ENCODE measurements around the gene KRTAP19-7. TPM values are rescaled to one million over a fixed set of nuclear protein-coding genes. Genes with fewer than 3 reads are reported as not detected.

KRTAP19-7 gene, protein sequence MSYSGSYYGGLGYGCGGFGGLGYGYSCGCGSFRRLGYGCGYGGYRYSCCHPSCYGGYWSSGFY
- total RNA-seq (2022; extraction: Qiagen RNA extraction; ENCODE audit: low read depth) = not detected in 5 replicates

DNA sequence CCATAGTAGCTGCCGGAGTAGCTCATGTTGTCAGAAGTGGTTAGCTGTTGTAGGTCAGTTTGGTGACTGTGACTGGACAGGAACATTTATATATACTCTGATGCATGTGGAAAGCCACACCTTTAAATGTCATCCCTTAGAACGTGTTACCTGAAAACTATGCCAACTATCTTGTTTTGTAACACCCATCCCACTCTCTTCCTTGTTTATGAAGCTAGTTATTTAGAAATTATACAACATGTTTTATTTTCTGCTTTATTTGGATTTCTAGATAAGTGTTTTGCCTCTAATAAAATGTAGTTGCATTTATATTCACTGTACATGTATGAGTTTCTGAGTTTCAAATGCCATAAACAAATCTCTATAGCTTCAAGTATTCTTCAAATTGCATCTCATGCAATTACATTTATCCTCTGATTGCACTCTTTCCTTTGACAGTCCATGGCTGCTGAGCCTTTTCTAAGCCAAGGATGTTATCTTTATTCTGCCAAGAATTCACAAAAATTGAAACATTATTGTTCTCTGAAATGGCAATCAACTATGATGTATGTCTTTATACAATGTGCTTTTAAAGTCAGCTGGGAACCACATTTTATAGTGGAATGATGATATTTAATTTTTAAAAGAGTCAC, at the start of gene KRTAP19-7:
Gene KRTAP19-7, minus strand, starts transcription at position 51 of the 632 bp plus-strand sequence. Its CDS starts 25 bp downstream, at position 26.

GRCh38 chr21:30600787-30601186, 39.7 kb upstream of the KRTAP19-7 start, which contains the start of gene KRTAP22-1:
Gene KRTAP22-1 (plus strand): TSS chr21:30601087.

DNA sequence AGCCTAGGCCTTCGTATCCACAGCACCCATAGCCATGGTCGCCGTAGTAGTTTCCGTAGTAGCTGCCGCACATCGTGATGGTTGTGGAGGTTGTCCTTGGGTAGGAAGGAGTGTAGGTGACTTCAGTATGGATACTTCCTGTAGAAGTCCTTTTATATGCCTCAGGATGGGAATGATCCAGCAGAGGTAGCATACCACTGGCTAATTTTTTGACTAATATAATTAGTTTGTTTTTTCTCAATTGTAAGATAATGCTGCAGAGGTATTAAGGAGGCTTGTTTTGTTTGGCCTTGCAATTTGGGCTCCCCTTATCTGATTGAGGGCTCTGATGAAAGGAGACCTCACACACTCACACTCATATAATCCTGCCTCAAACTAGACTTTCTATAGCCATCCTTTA, 37.7 kb upstream of the KRTAP19-7 start, which contains the start of gene KRTAP6-2:
Gene KRTAP6-2, minus strand, starts transcription at position 101 of the 400 bp plus-strand sequence. Its CDS starts 28 bp downstream, at position 73.

GRCh38 chr21:30592140-30592539, 31.0 kb upstream of the KRTAP19-7 start, which contains the start of gene KRTAP6-3:
Gene KRTAP6-3 (plus strand): TSS chr21:30592440. CDS start chr21:30592446, 6 bp downstream.

DNA sequence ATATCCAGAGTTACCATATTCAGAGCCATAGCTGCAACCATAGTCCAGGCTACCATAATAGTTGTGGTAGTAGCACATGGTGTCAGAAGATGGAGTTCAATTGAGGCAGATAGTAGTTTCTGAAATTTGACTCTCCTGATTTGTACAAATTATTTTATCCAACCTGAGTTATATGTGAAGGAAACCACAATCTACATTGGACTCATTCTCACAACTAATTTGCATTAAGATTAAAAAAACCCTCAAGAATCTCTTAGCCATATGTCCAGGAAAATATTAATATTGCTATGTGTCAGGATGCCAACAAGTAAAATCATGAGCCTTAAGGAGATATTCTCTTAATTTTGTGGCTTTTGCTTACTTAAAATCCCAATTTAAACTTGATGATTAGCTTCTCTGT, 29.2 kb upstream of the KRTAP19-7 start, which contains the start of gene KRTAP22-2:
Gene KRTAP22-2, minus strand, starts transcription at position 101 of the 400 bp plus-strand sequence.

GRCh38 chr21:30541764-30542163, 19.4 kb downstream of the KRTAP19-7 start, which contains the start of gene KRTAP19-6:
Gene KRTAP19-6 (minus strand): TSS chr21:30541864. CDS start chr21:30541833, 31 bp downstream.

Other genes starting within 250 kb of the KRTAP19-7 start
- gene KRTAP26-1, start 241.0 kb downstream of the KRTAP19-7 start, total RNA-seq (2022; extraction: Qiagen RNA extraction; ENCODE audit: low read depth) = not detected in 5 replicates
- gene KRTAP27-1, start 223.6 kb downstream of the KRTAP19-7 start, total RNA-seq (2022; extraction: Qiagen RNA extraction; ENCODE audit: low read depth) = not detected in 5 replicates
- not detected in 5 replicates for gene KRTAP23-1, start 212.7 kb downstream of the KRTAP19-7 start, total RNA-seq (2022; extraction: Qiagen RNA extraction; ENCODE audit: low read depth)
- gene KRTAP13-2, start 189.0 kb downstream of the KRTAP19-7 start, total RNA-seq (2022; extraction: Qiagen RNA extraction; ENCODE audit: low read depth) = not detected in 5 replicates
- gene KRTAP13-1, start 165.3 kb downstream of the KRTAP19-7 start, total RNA-seq (2022; extraction: Qiagen RNA extraction; ENCODE audit: low read depth) = not detected in 5 replicates
- gene KRTAP13-3, start 135.4 kb downstream of the KRTAP19-7 start, total RNA-seq (2022; extraction: Qiagen RNA extraction; ENCODE audit: low read depth) = not detected in 5 replicates
- not detected in 5 replicates for gene KRTAP13-4, start 131.1 kb downstream of the KRTAP19-7 start, total RNA-seq (2022; extraction: Qiagen RNA extraction; ENCODE audit: low read depth)
- gene KRTAP15-1, start 121.0 kb downstream of the KRTAP19-7 start, total RNA-seq (2022; extraction: Qiagen RNA extraction; ENCODE audit: low read depth) = not detected in 5 replicates
- gene KRTAP19-1, start 80.9 kb downstream of the KRTAP19-7 start, total RNA-seq (2022; extraction: Qiagen RNA extraction; ENCODE audit: low read depth) = not detected in 5 replicates
- gene KRTAP19-2, start 73.9 kb downstream of the KRTAP19-7 start, total RNA-seq (2022; extraction: Qiagen RNA extraction; ENCODE audit: low read depth) = not detected in 5 replicates
- not detected in 5 replicates for gene KRTAP19-3, start 69.3 kb downstream of the KRTAP19-7 start, total RNA-seq (2022; extraction: Qiagen RNA extraction; ENCODE audit: low read depth)
- gene KRTAP19-4, start 64.1 kb downstream of the KRTAP19-7 start, total RNA-seq (2022; extraction: Qiagen RNA extraction; ENCODE audit: low read depth) = not detected in 5 replicates
- gene KRTAP19-5, start 59.2 kb downstream of the KRTAP19-7 start, total RNA-seq (2022; extraction: Qiagen RNA extraction; ENCODE audit: low read depth) = not detected in 5 replicates
- not detected in 5 replicates for gene KRTAP19-6, start 19.4 kb downstream of the KRTAP19-7 start, total RNA-seq (2022; extraction: Qiagen RNA extraction; ENCODE audit: low read depth)
- not detected in 5 replicates for gene KRTAP22-2, start 29.1 kb upstream of the KRTAP19-7 start, total RNA-seq (2022; extraction: Qiagen RNA extraction; ENCODE audit: low read depth)
- not detected in 5 replicates for gene KRTAP6-3, start 31.1 kb upstream of the KRTAP19-7 start, total RNA-seq (2022; extraction: Qiagen RNA extraction; ENCODE audit: low read depth)
- not detected in 5 replicates for gene KRTAP6-2, start 37.6 kb upstream of the KRTAP19-7 start, total RNA-seq (2022; extraction: Qiagen RNA extraction; ENCODE audit: low read depth)
- gene KRTAP22-1, start 39.8 kb upstream of the KRTAP19-7 start, total RNA-seq (2022; extraction: Qiagen RNA extraction; ENCODE audit: low read depth) = not detected in 5 replicates
- not detected in 5 replicates for gene KRTAP6-1, start 52.6 kb upstream of the KRTAP19-7 start, total RNA-seq (2022; extraction: Qiagen RNA extraction; ENCODE audit: low read depth)
- gene KRTAP20-1, start 55.1 kb upstream of the KRTAP19-7 start, total RNA-seq (2022; extraction: Qiagen RNA extraction; ENCODE audit: low read depth) = not detected in 5 replicates
- gene KRTAP20-4, start 59.3 kb upstream of the KRTAP19-7 start, total RNA-seq (2022; extraction: Qiagen RNA extraction; ENCODE audit: low read depth) = not detected in 5 replicates
- gene KRTAP20-2, start 73.9 kb upstream of the KRTAP19-7 start, total RNA-seq (2022; extraction: Qiagen RNA extraction; ENCODE audit: low read depth) = not detected in 5 replicates
- not detected in 5 replicates for gene KRTAP20-3, start 81.5 kb upstream of the KRTAP19-7 start, total RNA-seq (2022; extraction: Qiagen RNA extraction; ENCODE audit: low read depth)
- not detected in 5 replicates for gene KRTAP21-3, start 157.5 kb upstream of the KRTAP19-7 start, total RNA-seq (2022; extraction: Qiagen RNA extraction; ENCODE audit: low read depth)
- not detected in 5 replicates for gene KRTAP21-2, start 185.9 kb upstream of the KRTAP19-7 start, total RNA-seq (2022; extraction: Qiagen RNA extraction; ENCODE audit: low read depth)
- not detected in 5 replicates for gene KRTAP21-1, start 194.1 kb upstream of the KRTAP19-7 start, total RNA-seq (2022; extraction: Qiagen RNA extraction; ENCODE audit: low read depth)